GM19023 (cell line): Measurements from ENCODE around the gene BICC1.

ENCODE experiments used
- ATAC-seq: cut with Tn5 transposase; IDR thresholded peaks from one replicate; pipeline ENCODE4 v1.9.1; 2021; ENCODE audit warnings: mild to moderate bottlenecking, moderate library complexity; ENCODE audit not compliant: unreplicated experiment

BICC1 gene

DNA sequence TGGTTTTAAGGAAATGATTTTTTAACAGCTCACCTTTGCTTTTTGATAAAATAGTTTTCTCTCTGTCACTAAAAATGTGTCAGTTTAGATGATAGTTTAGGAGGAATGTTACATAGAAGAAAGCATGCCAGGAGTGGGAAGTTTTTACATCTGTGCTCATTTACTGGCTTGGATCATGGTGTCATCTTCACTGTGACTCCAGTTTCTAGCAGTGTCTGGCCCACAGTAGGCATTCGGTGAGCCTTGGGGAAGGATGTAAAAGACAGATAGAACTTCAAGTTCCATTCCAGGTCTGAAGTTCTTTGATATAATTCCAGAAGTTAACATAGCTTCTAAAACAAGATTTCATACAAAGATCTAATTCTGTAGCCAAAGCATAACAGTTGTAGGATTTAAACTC is 259.2 kb downstream of the BICC1 start:
- ATAC-seq, result no peak

DNA sequence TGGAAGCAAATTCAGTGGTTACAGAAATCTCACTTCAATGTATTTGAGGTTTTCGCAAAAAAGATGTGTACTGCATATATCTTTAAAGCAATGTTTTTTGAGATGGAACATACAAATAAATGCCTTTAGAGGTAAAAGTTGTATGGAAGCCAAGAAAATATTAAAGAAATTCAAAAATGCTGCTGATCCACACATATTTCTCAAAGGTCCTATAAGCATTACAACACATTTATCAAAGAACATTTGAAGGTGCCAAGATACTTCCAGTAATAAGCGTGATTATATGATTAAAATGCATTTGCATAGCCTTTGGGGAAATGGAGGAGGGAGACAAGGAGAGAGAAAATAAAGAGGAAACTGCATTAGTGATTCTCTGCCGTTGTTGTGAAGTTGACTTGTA is 260.1 kb downstream of the BICC1 start:
- ATAC-seq, result no peak

DNA sequence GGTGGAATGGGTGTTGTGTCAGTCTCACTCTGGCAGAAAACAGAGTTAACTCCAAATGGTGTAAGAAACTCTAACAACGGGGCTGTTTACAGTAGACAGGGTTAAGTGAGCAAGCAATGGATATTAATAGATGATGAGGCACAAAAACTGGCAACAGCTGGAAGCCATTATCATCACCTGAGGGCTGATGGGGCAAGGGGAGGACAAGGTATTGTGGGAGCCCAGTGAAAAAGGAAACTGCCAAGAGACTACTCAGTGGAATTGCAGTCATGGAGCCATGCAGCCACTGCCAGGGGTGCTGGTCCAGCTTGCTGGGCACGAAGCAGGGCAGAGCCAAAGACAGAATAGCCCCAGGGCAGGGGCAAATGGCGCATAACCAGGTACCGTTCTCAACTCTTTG is 260.7 kb downstream of the BICC1 start:
- no peak for ATAC-seq

DNA sequence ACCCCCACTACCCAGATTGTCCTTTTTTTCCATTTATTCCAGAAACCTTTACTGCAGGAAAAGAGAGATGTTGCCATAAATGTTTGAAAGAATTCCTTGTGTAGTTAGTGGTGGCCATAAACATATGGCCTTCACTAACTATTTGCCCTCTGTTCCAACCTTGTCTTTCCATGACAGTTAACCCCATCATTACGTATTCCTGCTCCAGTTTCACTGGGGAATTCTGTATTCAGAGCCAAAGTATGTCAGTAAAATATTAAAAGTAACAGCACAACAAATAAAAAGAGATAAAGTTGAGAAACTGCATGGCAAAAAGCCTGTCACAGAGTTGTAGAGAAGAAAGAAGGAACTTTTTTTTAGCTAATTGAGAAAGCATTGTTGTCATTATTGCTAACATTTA is 261.3 kb downstream of the BICC1 start:
- ATAC-seq, result no peak

DNA sequence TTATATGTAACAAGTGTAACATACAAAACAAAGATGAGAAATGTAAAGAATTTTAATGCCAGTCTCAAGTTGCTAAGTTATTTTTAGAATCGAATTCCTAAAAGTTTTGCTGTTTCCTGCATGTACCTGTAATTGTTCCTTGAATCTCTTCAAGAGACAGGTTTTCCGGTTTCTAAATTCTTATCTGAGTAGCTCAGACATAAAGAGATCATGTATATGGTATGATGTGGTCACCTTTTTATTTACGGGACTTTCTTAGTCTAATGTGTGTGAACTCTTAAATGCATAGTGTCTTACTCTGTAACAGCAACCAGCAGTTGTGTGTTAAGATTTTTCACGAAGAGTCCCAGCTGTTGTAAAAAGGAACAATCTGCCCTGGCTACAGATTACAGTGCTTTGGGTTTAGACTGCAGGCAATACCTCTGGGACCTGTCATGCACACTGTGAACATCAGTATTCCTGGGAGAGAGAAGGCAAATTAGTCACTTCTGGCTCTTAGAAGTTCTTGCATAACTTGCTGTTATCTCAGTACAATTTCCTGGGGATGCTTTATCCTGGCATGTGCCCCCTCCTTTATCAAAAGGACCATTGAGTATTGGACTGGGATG is 263.4 kb downstream of the BICC1 start:
- no peak for ATAC-seq

DNA sequence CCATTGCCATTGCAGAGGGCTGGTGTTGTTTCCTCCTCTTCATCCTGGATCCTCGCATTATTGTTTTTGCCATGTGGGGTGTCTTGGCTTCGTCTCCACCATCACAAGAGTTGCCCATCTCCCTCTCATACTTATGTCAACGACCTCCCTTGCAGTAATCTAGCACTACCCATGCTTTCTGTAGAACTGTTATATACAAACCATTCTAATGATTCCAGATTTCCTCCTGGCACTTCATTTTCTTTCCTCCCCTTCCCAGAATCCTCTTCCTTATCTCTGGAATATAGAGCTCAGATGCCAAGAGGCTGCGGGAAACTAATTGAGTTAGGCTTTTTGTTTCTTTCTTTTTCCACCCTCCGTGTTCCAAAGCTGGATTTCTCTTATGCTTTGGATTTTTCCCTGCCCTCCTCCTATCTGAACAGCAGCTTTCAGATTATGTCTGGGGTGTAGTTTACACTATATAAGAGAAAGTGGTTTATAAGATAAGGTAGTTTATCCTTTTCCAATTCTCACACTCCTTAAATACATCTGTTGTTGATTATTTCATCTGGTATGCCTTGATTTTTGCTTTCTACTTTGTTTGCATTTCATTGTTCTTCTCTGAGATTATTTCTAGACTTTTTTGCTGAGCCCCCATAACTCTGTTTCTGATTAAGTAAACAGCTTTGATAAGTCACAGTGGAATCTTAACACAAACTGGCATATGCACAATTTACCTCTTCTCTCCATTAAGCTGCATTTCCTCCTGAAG is 264.1 kb downstream of the BICC1 start:
- ATAC-seq, result no peak

DNA sequence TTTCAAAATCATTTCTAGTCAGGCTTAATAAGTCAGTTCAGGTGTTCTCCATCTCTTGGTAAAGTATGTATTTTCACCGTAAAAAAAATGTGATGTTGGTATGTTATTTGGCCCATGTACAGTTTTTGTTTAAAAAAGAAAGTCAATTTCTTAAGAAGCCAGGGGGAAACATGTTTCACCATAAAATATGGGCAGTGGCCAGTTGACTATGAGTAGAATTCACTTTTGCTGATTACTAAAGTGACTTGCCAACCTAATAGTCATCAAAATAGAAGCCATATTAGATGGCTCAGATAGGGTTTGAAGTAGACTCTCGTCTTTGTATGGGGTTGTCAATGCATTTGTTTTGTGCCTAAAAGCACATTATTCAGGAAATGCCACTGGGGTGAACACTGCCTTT is 266.3 kb downstream of the BICC1 start:
- no peak for ATAC-seq

DNA sequence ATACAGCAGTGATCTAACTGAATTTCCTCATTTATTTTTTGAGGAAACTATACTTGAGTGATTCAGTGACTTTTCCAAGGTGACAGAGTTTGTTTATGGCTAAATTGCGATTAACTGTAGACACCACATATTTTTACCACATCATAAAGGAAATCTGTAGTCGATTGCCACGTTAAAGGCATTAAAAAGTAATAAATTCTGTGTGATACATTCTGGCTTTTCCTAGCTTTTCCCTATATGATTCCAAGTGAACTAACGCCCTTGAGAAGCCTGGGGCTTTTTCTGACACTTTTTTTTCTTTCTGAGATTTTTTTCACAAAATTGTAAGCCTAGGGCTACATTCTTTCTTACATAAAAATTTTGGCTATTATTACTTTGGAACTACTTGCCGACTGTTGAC is 266.9 kb downstream of the BICC1 start:
- no peak for ATAC-seq

DNA sequence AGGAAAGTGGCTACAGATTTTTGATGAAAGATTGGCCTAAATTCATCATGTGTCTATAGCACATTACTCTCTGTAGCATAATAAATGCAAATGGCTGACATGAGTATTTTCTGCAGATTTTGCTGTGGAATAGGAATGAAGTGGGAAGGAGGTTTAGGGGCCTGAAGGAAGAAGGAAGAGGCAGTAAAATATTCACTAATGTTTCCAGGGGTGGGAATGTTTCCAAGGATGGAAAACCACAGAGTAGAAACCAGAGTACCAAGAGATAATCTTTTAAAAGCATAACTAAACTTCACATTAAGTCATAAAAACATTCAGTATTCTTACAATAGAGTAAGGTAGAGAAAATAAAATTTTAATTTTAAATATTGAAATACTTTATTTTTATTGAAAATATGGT is 267.8 kb downstream of the BICC1 start:
- no peak for ATAC-seq

DNA sequence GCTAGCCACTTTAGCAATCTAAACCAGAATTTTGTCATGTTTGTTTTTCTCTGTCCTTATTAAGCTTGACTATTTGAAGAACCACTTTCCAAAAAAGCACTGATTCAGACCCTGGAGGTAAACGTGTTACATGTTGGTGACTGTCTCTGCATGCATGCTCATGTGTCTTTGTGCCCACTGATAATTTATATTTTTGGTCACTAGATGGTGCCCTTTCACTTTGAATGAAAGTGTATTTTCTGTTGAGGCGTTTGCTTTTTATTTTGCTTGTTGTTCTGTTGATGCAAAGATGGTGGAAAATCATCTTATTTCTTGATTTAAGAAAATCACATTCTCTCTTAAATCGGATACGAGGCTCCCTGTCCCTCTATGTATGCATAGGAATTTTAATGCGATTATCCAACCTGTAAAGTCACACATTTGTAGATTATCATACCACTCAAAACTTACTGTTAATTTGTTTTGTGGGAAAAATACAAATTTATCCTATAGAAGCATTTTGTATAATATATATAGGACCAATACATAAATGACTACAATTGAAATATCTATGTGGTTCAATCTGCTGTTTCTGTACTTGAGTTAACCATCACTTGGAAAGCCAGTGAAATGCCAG is 269.3 kb downstream of the BICC1 start:
- ATAC-seq, result no peak

DNA sequence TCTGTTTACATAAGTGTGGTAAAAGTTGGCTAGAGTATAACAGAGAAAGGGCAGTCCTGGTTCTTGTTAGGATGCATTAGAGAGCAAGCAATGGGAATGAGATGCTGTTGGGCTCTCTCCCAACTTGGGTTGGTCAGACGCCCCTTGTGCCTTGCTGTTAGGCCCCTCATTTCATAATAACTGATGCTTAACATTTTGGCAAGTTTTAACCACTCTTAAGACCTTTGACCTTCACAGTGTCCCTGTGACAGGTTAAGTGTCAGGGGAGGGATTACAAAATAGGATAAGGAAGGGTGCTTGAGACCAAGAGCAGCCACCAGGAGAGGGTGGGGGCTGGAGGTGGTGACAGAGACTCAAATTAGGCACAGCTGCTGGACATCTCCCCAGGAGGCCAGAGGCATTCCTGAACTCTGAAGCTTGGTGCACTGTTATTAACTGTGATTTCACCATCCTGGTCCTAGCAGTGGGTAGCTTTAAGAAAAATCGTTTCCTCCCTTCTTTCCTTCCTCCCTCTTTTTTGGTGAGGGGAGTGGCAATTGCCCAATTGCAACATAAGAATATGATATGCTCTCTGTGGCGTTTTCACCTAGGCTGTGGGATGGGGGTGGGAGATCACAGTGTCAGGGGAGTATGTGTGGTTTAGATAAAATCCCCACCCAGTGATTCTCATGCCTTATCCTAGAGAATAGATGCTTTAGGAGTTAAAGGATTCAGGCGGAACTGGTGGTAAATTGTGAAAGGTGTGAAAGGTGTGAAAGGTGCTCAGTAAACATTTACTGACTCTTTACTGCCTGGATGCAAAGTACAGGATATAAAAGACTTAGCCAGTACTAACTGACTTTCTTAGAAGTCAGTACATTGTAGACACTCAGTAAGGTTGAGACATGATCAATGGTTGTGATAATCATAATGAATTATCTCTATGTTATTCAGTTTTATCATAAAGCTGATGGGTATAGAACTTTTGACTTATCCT is 270.5 kb downstream of the BICC1 start:
- ATAC-seq, result no peak

DNA sequence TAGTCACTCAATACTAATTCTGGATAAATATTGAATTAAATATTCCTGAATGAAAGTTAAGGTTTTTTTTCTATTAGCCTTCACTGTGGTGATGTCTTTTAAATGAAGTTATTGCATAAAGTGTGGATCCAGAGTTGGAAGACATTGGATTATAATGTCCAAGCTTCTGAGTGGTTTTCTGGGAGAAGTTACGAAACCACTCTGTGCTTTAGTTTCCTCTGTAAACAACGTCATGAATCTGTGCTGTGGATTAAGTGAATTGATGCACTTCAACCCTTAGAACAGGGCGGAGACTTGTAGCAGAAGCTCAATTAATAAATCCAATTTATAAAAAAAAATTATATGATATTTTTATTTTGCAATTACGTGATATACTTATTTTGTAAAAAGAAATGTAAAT is 271.7 kb downstream of the BICC1 start:
- no peak for ATAC-seq

DNA sequence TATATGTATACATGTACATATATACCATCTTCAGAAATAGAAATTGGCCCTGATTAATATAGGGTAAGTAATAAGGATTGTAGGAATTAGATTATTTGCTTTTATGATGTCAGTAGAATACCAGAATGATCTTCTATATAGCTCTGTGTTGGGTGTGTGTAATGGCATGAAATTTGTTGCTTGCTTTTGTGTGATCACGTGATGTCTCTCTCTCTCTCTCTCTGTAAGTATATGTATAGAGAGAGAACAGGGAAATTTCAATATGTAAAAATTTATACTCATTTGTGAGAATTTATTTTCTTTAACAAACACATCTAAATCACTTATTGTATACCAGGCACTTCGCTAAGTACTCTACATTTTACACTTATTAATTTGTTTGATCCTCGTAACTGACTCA is 272.7 kb downstream of the BICC1 start:
- no peak for ATAC-seq

DNA sequence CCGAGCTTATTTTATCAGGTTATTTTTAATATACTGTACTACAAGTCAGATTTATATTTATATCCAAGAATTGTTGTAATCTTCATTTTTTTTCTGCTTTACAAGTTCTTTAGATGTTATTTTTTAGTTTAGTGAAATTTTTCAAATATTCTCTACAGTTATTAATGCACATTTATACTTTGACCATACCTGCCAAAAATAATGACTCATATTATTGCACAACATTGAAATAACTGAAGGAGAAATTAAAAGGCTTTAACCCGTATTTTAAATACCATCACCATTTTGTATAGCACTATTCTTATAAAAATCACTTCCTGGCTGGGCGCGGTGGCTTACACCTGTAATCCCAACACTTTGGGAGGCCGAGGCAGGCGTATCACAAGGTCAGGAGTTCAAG is 278.5 kb downstream of the BICC1 start:
- no peak for ATAC-seq

DNA sequence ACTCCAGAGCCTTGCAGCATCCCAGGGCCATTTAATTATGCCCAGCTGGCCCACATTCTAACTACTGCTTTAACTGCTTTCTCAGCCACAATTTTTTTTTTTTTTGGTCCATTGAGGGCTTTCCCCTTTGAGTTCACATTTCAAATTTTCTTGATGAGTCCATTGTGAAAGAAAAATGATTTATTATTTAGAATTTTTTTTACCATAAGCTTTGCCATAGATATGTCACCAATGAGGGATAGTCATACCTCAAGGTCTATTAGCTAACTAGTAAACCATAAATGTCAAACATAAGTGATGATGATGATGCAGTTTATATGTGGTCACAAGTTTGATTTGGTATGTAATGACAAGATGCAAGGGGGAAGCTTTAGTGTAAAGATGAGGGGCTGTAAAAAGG is 282.9 kb downstream of the BICC1 start:
- no peak for ATAC-seq

DNA sequence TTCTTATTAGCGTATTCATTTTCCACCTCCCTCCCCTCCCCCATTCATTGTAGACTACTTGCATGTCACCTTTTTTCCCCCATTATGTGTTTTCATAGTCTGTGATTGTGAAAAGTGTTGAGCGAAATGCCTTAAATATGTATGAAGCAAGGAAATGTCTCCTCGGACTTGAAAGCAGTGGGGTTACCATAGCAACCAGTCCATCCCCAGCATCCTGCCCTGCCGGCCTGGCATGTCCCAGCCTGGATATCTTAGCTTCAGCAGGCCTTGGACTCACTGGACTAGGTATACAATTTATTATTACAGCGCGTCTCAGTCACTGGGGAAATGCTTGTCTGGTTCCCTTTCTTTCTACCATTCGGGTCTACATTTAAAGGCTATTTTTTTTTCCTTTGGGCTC is 283.6 kb downstream of the BICC1 start:
- ATAC-seq, result no peak

DNA sequence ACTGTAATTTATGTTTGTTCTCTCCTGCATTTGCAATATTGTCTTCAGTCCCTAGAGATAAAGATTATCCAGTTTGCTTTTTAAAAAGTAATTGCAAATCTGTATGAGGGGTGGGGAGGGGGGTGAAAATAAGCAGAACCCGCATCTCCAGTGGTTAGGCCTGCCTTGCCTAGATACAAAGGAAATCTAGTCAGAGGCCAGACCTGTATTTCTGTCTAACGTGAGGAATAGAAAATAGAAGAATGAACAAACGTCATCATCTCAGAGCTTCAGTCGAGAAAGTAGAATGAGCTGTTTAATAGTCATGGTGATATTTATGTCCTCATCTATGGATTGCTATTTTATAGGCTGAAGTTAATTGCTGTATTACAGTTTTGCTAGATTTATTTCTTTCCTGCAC is 284.2 kb downstream of the BICC1 start:
- ATAC-seq, result no peak

DNA sequence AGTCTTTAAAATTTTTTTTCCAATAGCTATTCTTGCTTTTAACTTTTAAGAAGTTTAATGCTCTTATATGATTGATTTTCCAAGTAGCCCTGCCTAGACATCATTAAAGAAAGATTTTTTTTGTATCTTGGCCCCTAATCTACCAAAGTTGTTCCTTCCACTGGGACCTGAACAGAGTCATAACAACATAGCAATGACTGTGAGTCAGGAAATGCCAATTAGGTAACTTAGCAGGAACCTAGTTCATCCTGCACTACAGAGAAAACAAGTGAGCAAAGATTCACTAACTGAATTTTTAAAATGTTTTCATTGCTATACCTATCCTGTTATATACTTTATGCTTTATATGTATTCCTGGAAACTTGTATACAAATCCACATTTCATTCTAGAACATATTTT is 284.7 kb downstream of the BICC1 start:
- ATAC-seq, result no peak

DNA sequence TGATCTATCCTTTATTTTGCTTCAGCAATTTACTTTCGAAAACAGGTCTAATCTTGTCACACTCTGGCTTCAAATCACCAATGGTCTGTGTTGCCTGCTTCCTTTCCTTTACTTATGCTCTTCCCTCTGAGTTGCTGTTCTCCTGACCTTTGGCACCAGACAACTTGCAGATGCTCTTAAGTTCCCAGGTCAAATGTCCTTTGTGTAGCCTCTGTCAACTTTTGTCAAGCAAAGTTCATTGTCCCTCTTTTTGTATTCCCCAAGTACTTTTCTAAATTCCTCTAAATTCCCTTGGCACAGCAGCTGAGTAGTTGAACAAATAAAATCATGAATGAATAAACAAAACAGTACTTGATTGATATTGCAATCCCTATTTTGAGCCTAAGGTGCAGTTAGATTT is 289.4 kb downstream of the BICC1 start:
- ATAC-seq, result no peak

DNA sequence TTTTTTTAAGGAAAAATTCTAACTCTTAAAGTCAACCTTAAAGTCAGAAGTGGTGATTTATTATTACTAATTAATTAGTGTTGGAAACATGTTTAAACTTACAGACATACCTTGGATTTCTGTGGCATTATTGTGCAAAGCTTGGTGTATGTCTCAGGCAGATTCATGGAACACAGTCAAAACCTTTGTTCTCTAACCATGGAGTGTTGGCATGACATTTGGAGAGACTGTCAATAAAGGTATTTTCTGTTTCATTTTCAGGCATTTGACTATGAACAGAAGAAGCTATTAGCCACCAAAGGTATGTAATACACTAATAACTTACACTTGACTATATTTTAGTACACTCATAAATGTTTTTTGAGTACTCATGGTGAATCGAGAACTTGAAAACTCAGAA is 293.7 kb downstream of the BICC1 start:
- ATAC-seq, result no peak

DNA sequence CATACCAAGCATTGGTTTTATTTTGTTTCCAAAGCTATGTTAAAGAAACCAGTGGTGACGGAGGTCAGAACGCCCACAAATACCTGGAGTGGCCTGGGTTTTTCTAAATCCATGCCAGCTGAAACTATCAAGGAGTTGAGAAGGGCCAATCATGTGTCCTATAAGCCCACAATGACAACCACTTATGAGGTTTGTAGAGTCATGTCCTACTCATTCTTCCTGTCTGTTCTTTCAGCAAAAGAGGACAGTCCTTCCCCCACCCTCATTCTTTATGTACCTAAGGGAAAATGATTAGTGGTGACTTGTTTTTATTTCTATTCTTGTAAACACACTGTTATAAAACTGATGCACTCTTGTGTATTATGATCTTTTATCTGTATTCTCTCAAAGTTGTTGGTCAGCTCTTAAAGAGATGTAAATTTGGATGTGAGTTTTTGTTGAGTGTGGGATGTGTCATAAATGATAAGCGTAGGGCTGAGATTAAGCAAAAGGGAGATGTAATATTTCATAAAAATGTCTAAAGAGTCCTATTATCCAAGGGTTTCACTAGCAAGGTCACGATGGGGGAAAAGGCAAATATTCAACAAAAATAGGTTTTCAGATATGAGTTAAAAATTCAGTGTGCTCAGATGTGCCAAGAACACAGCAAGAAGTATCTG is 294.4 kb downstream of the BICC1 start:
- ATAC-seq, result no peak
